Activated CD4-positive, alpha-beta memory T cell treated with anti-CD3 and anti-CD28 coated beads, Interleukin-2, amount 10 ng/mL, durations not matched to agents 7 days and 5 days (primary cell): ENCODE results near the gene TET2. TPM values are rescaled to one million over a fixed set of nuclear protein-coding genes. Genes with fewer than 3 reads are reported as not detected.

ENCODE experiments used
- CTCF ChIA-PET: fragments of 350-600 bp; sonication (Branson Sonifier 250); formaldehyde crosslinking; loops from one replicate; lab custom pipeline; 2021; ENCODE audit warnings: antibody characterized with exemption, inconsistent platforms; lab: Charles Lee
- POLR2A ChIA-PET: fragments of 350-600 bp; sonication (Branson Sonifier 250); formaldehyde crosslinking; loops from one replicate; lab custom pipeline; 2021; ENCODE audit warnings: antibody characterized with exemption; lab: Charles Lee
- DNase-seq: peaks from one replicate; pipeline ENCODE4 v3.0.0-alpha.2; 2020
- H3K27ac Mint-ChIP-seq: one replicate; pipeline ENCODE4 v1.8.0; 2021; ENCODE audit warnings: mild to moderate bottlenecking, mixed read lengths
- H3K27me3 Mint-ChIP-seq: one replicate; pipeline ENCODE4 v1.8.0; 2021; ENCODE audit warnings: mixed read lengths
- H3K36me3 Mint-ChIP-seq: one replicate; pipeline ENCODE4 v1.8.0; 2021; ENCODE audit warnings: low read depth, mixed read lengths
- H3K4me1 Mint-ChIP-seq: one replicate; pipeline ENCODE4 v1.8.0; 2021; ENCODE audit warnings: mixed read lengths
- H3K4me3 Mint-ChIP-seq: one replicate; pipeline ENCODE4 v1.8.0; 2021; ENCODE audit warnings: mild to moderate bottlenecking, mixed read lengths
- H3K9me3 Mint-ChIP-seq: one replicate; pipeline ENCODE4 v1.8.0; 2021; ENCODE audit warnings: mixed read lengths
- total RNA-seq, 2 experiments: library from RNA; stranded (reverse); gene quantifications; one replicate each; pipeline ENCODE4 v1.2.3, GENCODE V29; 2021

The TET2 gene
- total RNA-seq, 2 experiments from 2014 or later: 25.0 to 25.9 TPM

DNA sequence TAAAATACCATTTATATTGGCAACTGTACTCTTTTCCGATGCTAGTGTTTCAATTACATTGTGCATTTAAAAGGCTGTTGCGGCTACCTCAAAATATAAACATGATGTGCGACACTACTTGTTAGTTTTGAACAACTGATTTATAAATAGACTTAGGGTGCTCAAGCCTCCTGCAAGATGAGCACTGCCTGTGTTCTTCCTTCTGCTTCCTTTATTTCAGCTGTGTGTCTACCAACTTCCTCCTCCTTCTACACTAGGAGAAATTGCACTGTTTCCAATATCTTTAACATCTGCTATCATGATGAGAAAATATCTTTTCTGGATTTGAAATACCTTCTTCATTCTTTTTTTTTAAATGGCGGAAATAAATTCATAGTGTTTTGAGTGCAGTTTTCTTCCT is 24.0 kb downstream of the TET2 start:
- POLR2A ChIA-PET: no interaction called here
- no peak for DNase-seq
- CTCF ChIA-PET: no interaction called here
- no peaks in the 10 kb centered on the region for H3K27me3 Mint-ChIP-seq
- peaks cover 59% of the 10 kb centered on the region for H3K36me3 Mint-ChIP-seq
- peaks cover 23% of the 10 kb centered on the region for H3K9me3 Mint-ChIP-seq
- H3K4me1 Mint-ChIP-seq: peaks cover 6% of the 10 kb centered on the region
- no peak overlapping the region for H3K27ac Mint-ChIP-seq
- H3K4me3 Mint-ChIP-seq: no peak overlapping the region

DNA sequence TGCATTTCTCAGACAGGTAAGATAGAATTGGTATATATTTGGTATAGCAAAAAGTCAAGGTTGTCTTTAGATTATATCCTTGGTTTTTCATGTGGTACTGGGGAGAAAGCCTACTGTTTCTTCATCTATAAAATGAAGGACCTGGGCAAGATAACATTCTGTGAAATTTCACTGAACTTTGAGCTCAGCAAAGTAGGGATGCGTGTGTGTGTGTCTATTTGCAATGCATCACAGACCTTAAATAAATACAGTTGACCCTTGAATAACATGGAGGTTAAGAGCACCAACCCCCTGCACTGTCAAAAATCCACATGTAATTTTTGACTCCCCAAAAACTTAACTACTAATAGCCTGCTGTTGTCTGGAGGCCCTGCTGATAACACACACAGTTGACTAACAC is 25.2 kb downstream of the TET2 start:
- H3K27me3 Mint-ChIP-seq: no peaks in the 10 kb centered on the region
- CTCF ChIA-PET: no interaction called here
- no peak for DNase-seq
- peaks cover 68% of the 10 kb centered on the region for H3K36me3 Mint-ChIP-seq
- peaks cover 6% of the 10 kb centered on the region for H3K4me1 Mint-ChIP-seq
- H3K4me3 Mint-ChIP-seq: no peak overlapping the region
- POLR2A ChIA-PET: interaction anchor here (0.7 kb wide), 1 partner anchor 25 kb away, joined by 3 read pairs; no protein-coding TSS in a partner anchor
- no peak overlapping the region for H3K27ac Mint-ChIP-seq
- peaks cover 23% of the 10 kb centered on the region for H3K9me3 Mint-ChIP-seq

- DNase-seq: no peak
- ChIA-PET POLR2A (no interaction called here), CTCF (no interaction called here)
- no peak overlapping the region for H3K27ac Mint-ChIP-seq
- H3K9me3 Mint-ChIP-seq: peaks cover 22% of the 10 kb centered on the region
- H3K27me3 Mint-ChIP-seq: no peaks in the 10 kb centered on the region
- no peak overlapping the region for H3K4me3 Mint-ChIP-seq
- no peaks in the 10 kb centered on the region for H3K4me1 Mint-ChIP-seq
- peaks cover 61% of the 10 kb centered on the region for H3K36me3 Mint-ChIP-seq
Measured at GRCh38 chr4:105174098-105174497, 27.4 kb downstream of the TET2 start.

DNA sequence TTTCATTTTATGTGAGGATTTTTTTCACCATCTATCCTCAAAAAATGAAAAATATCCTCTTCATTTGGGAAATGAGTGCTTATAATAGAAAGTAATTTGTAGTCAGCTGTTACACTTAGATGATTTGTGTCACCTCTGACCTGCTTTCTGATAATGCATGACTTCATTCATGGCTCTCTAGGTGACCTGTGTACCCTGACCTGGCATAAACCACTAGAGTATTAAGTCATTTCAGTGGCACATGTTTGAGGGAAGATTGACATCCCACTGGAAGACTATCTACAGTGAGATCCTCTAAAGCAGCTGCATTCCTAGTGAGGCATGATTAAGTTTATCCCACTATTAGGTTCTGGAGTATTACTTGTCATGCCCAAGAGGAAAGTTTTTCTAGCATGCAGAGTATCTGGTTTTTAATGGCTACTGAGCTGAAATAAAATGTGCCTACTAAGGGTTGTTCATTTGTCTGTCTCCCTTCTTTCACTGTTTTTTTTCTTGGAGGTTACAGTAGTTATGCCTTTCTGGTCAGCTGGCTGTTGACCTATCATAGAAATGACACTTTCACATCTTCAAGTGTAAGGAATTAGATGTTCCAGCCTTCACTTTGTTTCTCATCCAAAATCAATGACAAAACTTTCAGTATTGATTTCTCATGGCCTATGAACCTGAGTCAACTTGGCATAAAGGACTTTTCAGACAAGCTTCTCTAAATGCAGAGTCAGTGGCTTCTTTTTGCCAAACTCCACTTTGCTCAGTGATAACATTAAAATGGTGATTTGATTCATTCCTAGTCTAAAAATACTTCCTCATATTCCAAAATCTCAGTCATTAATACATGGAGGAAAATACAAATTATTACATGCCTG is 33.1 kb downstream of the TET2 start:
- Mint-ChIP-seq H3K9me3 (peaks cover 13% of the 10 kb centered on the region), H3K27me3 (no peaks in the 10 kb centered on the region), H3K4me1 (peaks cover 8% of the 10 kb centered on the region), H3K4me3 (no peak overlapping the region), H3K36me3 (peaks cover 36% of the 10 kb centered on the region), H3K27ac (no peak overlapping the region)
- ChIA-PET POLR2A (no interaction called here), CTCF (no interaction called here)
- DNase-seq: no peak

- no peak for DNase-seq
- H3K4me1 Mint-ChIP-seq: peaks cover 12% of the 10 kb centered on the region
- H3K36me3 Mint-ChIP-seq: peaks cover 28% of the 10 kb centered on the region
- POLR2A ChIA-PET: no interaction called here
- no peak overlapping the region for H3K4me3 Mint-ChIP-seq
- no peak overlapping the region for H3K27ac Mint-ChIP-seq
- H3K27me3 Mint-ChIP-seq: no peaks in the 10 kb centered on the region
- CTCF ChIA-PET: no interaction called here
- H3K9me3 Mint-ChIP-seq: peaks cover 4% of the 10 kb centered on the region
Measured at GRCh38 chr4:105181259-105181658, 34.6 kb downstream of the TET2 start.

DNA sequence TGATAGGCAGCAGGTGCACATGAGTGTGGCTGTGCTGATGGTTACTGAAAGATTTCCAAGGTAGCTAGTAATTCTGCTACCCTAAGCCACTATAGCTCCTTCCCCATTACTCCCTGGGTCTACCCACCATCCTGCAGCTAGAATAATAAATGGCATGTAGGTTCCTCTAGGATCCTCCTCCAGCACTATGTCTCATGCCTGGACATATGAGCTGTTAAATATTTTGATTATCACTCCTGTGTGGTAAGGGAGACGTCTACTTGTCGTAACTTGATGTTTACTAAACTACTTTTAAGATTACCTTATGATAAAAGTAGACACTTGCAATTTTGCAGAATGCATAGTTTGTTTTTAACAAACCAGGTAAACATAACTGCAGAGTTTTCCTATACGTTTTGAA is 35.5 kb downstream of the TET2 start:
- H3K36me3 Mint-ChIP-seq: peaks cover 23% of the 10 kb centered on the region
- DNase-seq: no peak
- no peaks in the 10 kb centered on the region for H3K27me3 Mint-ChIP-seq
- H3K4me3 Mint-ChIP-seq: no peak overlapping the region
- ChIA-PET POLR2A (no interaction called here), CTCF (no interaction called here)
- peaks cover 3% of the 10 kb centered on the region for H3K9me3 Mint-ChIP-seq
- H3K4me1 Mint-ChIP-seq: peaks cover 12% of the 10 kb centered on the region
- no peak overlapping the region for H3K27ac Mint-ChIP-seq

DNA sequence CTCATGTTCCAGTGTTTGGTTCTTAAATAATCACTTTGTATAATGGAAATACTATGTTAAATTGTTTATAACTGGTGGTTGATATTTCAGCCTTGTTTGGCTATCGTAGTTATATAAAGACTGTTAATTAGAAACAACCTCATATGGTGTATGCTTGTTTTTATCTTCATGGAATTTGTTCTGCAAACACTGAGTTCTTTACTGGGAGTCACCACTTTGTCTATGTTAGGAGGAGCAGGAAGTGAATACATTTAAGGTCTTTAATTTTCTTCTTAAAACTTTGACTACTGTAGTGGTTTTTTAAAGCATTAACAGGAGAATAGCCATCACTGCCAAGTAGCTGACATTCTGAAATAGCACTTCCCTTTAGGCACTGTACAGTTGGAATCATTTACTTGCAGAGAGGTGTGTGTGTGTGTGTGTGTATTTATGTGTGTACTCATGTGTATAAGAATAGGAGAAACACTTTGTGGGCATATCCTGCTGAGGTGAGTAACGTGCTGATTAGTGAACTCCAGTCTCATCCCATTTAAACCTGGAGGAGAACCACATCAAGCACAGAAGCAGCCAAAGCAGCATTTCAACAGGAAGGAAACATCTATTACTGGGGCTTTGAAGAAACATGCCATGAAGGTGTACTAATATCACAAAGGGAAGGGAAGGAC is 37.8 kb downstream of the TET2 start:
- Mint-ChIP-seq H3K36me3 (peaks cover 25% of the 10 kb centered on the region), H3K27ac (no peak overlapping the region), H3K4me1 (peaks cover 12% of the 10 kb centered on the region), H3K27me3 (no peaks in the 10 kb centered on the region), H3K4me3 (no peak overlapping the region), H3K9me3 (no peaks in the 10 kb centered on the region)
- CTCF ChIA-PET: no interaction called here
- POLR2A ChIA-PET: no interaction called here
- DNase-seq: no peak

DNA sequence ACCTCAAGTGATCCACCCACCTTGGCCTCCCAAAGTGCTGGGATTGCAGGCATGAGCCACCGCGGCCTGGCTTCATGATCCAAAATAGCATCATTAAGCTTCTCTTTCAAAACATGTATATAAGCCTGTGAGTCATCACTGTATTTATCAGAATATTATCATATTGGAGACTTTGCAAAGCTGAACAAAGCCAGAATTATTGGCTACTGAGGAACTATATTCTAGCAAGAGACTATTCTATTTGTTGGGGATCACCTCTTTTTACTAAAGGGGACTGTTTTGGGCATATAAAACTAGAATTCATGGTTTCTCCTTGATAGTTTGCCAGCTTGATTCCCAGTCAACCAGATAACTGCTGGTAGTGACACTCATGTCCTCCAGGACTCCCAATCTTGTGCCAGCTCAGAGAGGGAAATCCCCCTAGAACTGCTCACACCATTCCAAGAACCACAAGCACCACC is 40.1 kb downstream of the TET2 start:
- Mint-ChIP-seq H3K27me3 (no peaks in the 10 kb centered on the region), H3K9me3 (no peaks in the 10 kb centered on the region), H3K4me3 (no peak overlapping the region), H3K36me3 (peaks cover 35% of the 10 kb centered on the region), H3K4me1 (peaks cover 12% of the 10 kb centered on the region), H3K27ac (no peak overlapping the region)
- no peak for DNase-seq
- CTCF ChIA-PET: interaction anchor here (1.5 kb wide), 1 partner anchor 10 kb away, joined by 4 read pairs; no protein-coding TSS in a partner anchor
- POLR2A ChIA-PET: no interaction called here

DNA sequence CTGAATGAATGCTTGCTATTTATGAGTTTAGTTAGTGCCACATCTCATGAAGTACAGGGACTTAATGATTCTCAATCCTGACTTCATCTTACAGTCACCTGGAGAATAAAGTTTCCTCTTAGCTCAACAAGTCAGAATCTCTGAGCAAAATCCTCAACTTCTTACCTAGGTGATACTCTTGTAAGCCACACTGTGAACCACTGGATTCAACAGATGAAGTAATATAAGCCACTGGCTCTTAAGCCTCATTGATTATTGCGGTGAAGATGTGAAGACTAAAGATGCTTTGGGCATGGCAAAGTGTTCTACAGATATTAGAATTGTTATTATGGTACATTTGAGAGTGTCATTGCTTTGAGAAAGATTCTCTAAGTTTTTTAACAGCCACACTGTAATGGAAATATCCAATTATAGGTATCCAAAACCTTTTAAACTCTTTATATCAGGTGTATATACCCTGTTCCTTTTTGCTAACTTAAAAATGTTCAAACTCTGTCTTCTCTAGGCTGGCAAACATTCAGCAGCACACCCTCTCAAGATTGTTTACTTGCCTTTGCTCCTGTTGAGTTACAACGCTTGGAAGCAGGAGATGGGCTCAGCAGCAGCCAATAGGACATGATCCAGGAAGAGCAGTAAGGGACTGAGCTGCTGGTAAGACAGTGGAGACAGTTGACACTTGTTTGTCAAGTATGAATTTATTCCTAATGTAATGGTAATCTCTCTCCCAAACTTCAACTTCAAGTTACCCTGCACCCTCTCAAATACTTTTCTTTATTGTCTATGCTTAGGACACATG is 43.4 kb downstream of the TET2 start:
- DNase-seq: no peak
- Mint-ChIP-seq H3K36me3 (peaks cover 40% of the 10 kb centered on the region), H3K4me1 (peaks cover 19% of the 10 kb centered on the region), H3K4me3 (no peak overlapping the region), H3K27ac (no peak overlapping the region), H3K9me3 (no peaks in the 10 kb centered on the region), H3K27me3 (no peaks in the 10 kb centered on the region)
- CTCF ChIA-PET: no interaction called here
- POLR2A ChIA-PET: no interaction called here

- ChIA-PET POLR2A (no interaction called here), CTCF (no interaction called here)
- no peak overlapping the region for H3K27ac Mint-ChIP-seq
- H3K36me3 Mint-ChIP-seq: peaks cover 52% of the 10 kb centered on the region
- H3K9me3 Mint-ChIP-seq: no peaks in the 10 kb centered on the region
- no peak for DNase-seq
- H3K27me3 Mint-ChIP-seq: no peaks in the 10 kb centered on the region
- H3K4me3 Mint-ChIP-seq: no peak overlapping the region
- peaks cover 19% of the 10 kb centered on the region for H3K4me1 Mint-ChIP-seq
Measured at GRCh38 chr4:105191621-105192210, 45.0 kb downstream of the TET2 start.

GRCh38 chr4:105192474-105192873 is 45.8 kb downstream of the TET2 start:
- no peak for DNase-seq
- POLR2A ChIA-PET: no interaction called here
- Mint-ChIP-seq H3K4me3 (no peak overlapping the region), H3K27me3 (no peaks in the 10 kb centered on the region), H3K27ac (no peak overlapping the region), H3K36me3 (peaks cover 57% of the 10 kb centered on the region), H3K4me1 (peaks cover 19% of the 10 kb centered on the region), H3K9me3 (no peaks in the 10 kb centered on the region)
- CTCF ChIA-PET: no interaction called here

GRCh38 chr4:105192910-105193309 is 46.2 kb downstream of the TET2 start:
- ChIA-PET CTCF (no interaction called here), POLR2A (no interaction called here)
- H3K36me3 Mint-ChIP-seq: peaks cover 55% of the 10 kb centered on the region

DNA sequence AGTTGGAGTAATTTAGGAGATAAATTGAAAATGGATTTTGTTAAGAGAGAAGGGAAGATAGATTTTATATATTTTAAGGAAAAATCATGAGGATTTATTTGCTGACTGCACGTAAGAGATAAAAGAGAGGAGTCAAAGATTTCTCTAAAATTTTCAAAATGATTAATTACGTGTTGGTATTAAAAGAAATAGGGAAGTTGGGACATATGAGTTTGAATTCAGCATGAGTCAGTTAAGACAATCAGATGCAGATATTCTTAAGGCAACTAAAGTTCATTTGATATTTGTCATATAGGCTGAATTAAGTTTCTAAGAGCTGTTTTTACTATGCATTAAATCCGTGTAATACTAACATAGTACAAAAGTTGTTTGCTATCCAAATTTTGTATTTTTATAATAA is 46.9 kb downstream of the TET2 start:
- DNase-seq: no peak
- Mint-ChIP-seq H3K27ac (no peak overlapping the region), H3K4me3 (no peak overlapping the region), H3K9me3 (no peaks in the 10 kb centered on the region), H3K4me1 (peaks cover 19% of the 10 kb centered on the region), H3K27me3 (no peaks in the 10 kb centered on the region), H3K36me3 (peaks cover 55% of the 10 kb centered on the region)
- POLR2A ChIA-PET: no interaction called here
- CTCF ChIA-PET: no interaction called here

More at GRCh38 chr4:105192910-105193309, 46.2 kb downstream of the TET2 start:
- no peaks in the 10 kb centered on the region for H3K27me3 Mint-ChIP-seq
- H3K4me1 Mint-ChIP-seq: peaks cover 19% of the 10 kb centered on the region
- H3K27ac Mint-ChIP-seq: no peak overlapping the region
- H3K4me3 Mint-ChIP-seq: no peak overlapping the region
- no peaks in the 10 kb centered on the region for H3K9me3 Mint-ChIP-seq
- no peak for DNase-seq
